HCEC 1CT (cell line): ENCODE results near the gene TSPAN12.

Source experiments
- DNase-seq: peaks from one replicate; pipeline ENCODE4 v3.0.0-alpha.2; 2017

Gene TSPAN12

DNA sequence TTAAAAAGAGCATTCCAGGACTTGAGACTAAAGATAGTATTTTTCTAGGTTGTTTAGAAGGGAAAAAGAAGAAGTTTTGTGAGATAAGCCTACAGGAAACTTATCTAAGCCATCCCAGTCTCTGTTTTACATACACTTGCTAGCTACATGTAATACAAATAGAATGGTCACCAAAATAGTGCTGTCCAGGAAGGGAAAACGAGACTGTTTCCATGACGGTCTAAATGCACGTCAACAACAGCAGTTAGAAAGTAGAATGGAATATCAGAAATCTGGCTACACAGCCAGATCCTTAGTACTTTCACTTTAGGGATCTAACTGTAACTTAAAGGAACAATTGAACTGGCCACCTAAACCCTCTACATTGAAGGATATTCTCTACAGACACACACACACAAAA is 117.6 kb downstream of the TSPAN12 start:
- DNase-seq, result peak; percentile 13

GRCh38 chr7:120738816-120739215 is 119.1 kb downstream of the TSPAN12 start:
- DNase-seq, result no peak
